GM18499 (cell line): Measurements from ENCODE around the gene RMP24.
"Not testable (repeated sequence)": the region's sequence is repeated elsewhere in the genome, so short reads cannot be mapped to it uniquely, and the experiment has no call there.

Source experiments
- ATAC-seq: cut with Tn5 transposase; IDR thresholded peaks from one replicate; pipeline ENCODE4 v1.9.1; 2021; ENCODE audit warnings: moderate number of reproducible peaks; ENCODE audit not compliant: insufficient read depth, unreplicated experiment

RMP24 gene

GRCh38 chr18:36024241-36024640, 51.8 kb downstream of the RMP24 start:
- not testable (repeated sequence) for ATAC-seq

- ATAC-seq, result no peak
These were observed 52.5 kb downstream of the RMP24 start for GRCh38 chr18:36025025-36025424.

- ATAC-seq, result no peak
These were observed 56.4 kb downstream of the RMP24 start for GRCh38 chr18:36028859-36029258.
